HG03135 (cell line): ENCODE data around the gene NUP50.

ENCODE experiments used
- ATAC-seq: cut with Tn5 transposase; IDR thresholded peaks from one replicate; pipeline ENCODE4 v1.9.1; 2021; ENCODE audit warnings: mild to moderate bottlenecking, moderate library complexity; ENCODE audit not compliant: unreplicated experiment

Gene NUP50

DNA sequence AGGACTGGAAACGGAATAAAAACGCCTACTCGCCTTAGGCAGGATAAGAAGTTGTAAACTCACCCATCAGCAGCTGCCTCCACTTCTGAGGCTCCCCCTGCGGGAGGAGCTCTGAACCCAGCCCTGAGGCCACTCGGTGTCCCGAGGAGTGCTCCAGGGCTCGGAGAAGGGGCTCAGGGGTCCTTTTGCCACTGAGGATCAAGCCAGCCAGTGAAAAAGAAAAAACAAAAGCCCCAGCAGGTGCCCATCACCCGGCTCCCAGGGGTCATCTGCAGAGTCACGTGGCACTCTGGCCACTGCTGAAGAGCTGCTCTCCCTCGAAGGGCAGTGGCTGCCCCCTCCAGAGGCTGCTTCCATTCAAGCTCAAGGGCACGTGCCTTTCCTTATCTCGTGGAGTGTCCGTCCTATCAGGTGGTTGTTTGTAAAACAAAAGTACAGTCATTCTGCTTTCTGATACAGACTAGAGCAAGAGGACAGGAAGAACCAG is 29.0 kb downstream of the NUP50 start:
- ATAC-seq: no peak

- no peak for ATAC-seq
Measured at GRCh38 chr22:45194686-45195085, 31.0 kb downstream of the NUP50 start.

GRCh38 chr22:45195616-45196015 is 31.9 kb downstream of the NUP50 start:
- ATAC-seq: no peak

DNA sequence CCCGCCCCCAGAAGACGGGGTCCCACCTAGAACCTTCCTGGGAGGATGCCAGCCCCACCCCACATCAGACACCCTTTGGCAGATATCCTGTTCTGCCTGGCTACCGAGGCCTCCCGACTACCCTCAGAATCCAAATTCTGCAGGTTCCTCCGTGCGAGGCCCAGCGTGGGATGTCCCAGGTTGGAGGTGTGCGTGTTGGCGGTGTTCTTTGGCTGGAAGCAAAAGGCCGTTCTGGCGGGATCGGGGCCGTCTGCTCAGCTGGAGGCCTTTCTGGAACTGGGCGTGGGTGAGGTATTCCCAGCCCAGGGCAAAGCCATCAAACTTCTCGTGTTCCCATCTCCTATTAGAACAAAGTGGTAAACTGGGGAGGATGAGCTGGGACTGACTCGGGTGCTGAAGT is 32.6 kb downstream of the NUP50 start:
- ATAC-seq: no peak

- ATAC-seq: no peak
Measured at GRCh38 chr22:45196926-45197605, 33.3 kb downstream of the NUP50 start.

DNA sequence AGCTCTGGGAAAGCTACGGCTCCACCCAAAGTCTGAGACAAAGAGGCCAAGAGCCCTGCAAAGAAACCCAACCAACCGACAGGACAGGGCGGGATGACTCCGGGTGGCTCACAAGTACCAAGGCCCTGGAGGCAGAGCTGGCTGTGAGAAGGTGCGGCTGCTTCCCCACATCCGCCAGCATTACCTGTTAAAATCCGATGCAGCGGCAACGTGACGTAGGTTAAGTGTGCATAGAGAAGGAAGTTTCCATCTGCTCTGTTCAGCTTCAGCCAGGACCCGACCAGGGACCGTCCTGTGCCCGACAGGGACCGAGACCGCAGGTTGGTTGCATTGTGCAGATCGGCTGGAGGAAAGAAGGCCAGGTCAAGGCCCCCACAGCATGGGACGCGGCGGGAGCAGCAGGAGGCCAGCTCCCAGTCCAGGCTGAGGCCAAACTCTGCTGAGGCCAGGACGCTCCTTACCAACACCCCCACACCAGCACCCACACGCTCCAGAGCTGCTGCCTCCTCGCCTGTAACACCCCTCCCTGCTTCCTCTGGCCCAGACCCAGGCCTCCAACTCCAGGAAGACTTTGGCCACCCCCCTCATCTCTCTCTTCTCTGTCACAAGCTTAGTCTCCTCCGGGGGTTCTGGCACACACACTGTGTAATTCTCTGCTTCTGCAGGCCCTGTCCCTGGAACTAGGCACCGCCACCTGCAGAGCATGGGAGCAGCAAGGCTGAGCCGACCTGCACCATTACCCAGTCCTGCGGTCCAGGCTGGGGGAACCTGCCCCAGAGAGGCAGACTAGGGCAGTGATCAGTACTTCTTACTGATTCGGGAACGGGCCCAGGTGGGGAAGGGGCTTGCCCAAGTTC is 34.1 kb downstream of the NUP50 start:
- ATAC-seq: no peak

GRCh38 chr22:45198463-45198795 is 34.7 kb downstream of the NUP50 start:
- ATAC-seq: no peak

DNA sequence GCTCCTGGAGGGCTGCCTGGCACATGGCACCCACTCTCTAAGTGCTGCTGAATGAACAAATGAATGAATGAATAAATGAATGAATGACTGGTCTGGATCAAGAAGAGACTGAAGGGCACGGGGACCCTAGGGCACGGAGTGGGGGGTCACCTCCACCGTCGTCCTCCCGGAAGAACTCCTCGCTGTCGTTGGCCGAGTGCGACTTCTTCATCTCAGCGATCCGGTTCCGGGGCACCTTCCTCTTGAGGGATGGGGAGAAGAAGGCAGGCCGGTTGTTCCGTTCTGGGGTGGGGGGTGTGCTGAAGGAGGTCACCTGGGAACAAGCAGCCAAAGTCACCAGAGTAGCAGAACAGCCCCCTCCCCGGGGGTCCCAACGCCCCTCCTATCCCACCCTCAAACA is 36.0 kb downstream of the NUP50 start:
- no peak for ATAC-seq

DNA sequence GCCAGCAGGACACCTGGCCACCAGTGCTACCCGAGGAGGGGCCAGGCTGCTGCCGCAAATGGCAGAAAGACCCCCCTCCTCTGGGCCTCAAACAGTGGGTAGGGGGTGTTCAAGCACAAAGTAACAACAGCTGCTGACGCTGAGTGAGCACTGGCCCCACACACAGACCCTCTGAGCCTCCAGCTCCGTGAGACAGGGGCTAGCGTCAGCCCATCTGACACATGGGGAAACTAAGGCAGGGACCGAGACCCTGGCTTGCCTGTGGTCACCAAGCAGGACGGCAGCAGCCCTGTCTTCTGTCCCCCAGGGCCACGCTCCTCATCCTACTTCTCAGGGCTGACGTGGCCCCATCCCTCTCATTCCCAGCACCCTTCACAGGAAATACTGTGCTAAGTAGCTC is 36.5 kb downstream of the NUP50 start:
- ATAC-seq: no peak

DNA sequence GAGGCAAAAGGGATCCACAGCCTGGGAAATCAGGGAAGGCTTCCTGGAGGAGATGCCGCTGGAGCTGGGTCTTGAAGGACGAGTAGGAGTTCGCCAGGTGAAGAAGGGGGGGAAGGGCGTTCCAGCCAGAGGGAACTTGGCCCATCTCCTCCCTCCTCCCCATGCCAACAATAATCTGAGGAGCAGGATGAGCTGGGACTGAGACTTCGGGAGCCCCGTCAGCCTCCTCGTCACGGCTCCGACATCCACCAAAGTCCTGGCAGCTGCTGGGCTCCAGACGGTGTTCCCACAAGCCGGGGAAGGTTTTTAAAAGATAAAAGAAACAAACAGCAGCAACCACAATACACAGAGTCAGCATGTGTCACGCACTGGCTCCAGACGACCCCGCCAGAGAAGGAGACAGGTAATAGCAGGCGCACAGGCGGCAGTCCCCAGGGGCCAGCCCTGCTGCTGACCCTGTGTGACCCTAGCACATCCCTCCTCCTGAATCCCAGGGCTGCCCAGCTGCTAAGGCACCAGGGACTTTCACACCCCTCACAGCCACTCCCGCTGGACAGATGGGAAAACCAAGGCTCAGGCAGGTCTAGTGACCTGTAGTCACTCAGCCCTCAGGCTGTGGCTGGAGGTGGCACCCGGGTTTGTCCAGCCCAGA is 37.3 kb downstream of the NUP50 start:
- ATAC-seq: no peak

DNA sequence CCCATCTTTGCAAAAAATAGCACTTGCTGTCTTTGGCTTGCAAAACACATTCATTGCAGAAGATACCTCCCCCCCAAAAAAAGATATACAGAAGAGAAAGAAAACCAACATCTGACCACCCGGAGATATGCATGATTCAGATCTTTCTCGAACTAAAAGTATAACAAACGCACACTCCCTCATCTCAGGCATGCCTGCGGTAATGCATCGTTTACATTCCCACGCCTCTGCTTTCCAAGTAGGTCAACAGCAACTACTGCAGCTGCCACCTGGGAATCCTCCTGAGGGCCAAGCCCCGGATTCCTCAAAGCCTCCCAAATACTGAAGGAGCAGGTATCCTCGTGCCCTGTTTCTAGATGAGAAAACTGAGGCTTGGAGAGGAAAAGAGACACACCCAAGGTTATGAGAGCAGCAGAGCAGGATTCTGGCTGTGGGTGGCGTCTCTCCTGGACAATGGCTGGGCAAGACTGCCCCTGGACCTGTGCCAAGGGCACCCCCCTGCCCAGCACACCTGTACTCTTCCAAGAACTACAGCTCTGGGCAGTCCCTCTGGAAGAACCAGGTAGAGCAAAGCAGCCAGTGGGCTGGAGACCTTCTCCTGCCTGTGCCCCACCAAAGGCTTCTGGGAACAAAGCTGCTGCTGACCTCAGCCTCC is 38.1 kb downstream of the NUP50 start:
- ATAC-seq: no peak

DNA sequence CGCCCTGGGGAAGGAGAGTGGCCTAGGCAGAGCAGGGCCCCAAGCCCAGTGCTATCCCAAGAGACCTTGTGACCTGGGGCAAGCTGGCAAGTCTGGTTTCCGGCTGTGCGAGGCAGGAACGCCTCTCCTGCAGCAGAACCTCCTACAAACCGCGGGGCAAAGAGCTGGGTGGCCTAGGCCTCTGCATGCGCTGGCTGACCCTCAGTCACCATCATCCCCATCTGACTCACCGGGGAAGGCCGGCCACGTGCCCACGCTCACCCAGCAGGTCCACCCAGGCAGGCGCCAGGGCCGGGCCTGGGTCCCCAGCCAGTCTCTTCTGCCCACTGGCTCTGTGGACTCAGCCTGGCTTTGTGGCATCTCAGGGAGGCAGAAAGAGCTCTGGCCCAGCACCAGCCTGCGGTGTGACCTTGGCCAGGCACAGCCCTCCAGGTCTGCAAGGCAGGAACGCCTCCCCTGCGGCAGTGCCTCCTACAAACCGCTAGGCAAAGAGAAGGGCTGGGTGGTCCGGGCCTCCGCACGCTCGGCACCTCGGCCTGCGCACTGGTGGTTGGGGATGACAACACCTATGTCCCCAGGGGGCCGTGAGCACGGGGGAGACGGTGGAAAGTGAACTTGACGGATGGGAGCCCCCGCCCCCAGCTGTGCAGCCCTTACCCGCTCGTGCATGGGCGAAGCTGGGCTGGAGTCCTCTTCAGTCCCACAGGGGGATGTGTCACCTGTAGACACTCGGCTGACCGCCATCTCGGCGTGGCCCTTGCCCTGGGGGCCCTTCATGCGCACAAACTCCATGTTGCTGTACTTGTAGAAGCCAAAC is 38.8 kb downstream of the NUP50 start:
- no peak for ATAC-seq

DNA sequence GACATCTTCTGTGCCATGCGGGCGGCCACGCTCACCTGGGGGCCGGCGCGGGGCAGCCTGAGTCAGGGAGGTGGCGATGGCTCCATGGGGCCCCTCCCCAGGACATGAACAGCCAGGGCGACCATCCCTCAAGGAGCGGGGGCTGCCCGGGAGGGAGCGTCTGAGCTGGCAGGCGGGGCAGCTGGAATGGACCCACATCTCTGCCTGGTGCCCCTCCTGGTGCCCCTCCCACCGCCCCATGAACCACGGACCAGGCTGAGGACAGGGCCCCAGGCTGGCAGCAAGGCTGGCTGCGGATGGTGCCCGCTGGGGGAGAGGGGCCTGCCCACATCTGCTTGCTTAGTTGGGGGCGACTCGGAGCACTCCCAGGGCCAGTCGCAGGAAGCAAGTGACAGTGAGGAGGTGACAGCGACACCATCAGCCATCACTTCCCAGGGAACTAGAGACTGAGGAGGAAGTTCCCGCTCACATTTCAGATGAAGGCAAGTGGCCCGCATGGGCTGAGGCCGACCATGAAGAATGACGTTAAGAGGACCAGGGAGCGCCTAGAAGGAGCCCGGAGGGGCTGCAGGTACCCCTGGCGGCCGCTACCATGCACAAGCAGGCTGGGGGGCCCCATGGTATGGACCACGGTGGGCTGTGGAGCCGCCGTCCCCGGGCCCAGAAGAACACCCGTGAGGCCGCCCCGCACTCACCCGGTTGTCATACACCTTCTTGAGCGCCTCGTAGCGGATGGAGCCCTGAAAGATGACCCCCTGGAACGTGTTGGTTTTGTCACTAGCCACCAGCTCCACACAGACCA is 39.6 kb downstream of the NUP50 start:
- no peak for ATAC-seq

DNA sequence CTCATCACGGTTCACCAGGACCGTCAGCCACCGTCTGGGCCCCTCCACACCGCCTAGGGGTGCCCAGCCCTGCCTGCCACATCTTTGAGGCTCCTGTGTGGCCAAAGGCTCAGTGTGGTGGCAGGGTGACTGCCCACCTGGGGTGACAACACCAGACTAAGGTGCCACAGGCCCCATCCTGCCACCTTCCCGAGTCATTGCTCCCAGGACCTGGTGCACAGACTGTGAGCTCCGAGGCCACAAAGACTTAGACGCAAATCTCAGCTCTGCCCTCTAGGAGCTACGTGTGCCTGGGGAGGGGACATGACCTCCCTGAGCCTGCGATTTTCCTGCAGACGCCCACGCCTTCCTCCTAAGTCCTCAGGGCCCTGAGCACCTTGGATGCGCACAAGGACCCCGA is 40.5 kb downstream of the NUP50 start:
- no peak for ATAC-seq

GRCh38 chr22:45204819-45205218 is 41.1 kb downstream of the NUP50 start:
- no peak for ATAC-seq

GRCh38 chr22:45205276-45205925 is 41.7 kb downstream of the NUP50 start:
- no peak for ATAC-seq

- no peak for ATAC-seq
Measured at GRCh38 chr22:45206233-45206632, 42.5 kb downstream of the NUP50 start.

DNA sequence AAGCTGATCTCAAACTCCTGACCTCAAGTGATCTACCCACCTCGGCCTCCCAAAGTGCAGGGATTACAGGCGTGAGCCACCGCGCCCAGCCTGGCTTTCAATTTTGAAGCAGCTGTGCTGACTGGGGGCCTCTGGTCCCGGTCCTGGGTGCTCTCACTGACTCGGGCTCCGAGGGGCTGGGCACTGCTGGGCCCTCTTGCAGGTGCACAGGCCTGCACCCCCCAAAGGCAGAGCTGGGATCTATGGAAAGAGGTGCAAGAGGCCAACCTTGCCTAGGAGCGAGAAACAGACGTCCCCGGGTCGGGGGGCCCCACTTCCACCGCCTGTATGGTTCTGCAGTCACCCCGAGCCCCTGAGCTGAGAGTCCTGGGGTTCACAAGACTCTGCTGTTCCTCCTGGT is 43.8 kb downstream of the NUP50 start:
- no peak for ATAC-seq

DNA sequence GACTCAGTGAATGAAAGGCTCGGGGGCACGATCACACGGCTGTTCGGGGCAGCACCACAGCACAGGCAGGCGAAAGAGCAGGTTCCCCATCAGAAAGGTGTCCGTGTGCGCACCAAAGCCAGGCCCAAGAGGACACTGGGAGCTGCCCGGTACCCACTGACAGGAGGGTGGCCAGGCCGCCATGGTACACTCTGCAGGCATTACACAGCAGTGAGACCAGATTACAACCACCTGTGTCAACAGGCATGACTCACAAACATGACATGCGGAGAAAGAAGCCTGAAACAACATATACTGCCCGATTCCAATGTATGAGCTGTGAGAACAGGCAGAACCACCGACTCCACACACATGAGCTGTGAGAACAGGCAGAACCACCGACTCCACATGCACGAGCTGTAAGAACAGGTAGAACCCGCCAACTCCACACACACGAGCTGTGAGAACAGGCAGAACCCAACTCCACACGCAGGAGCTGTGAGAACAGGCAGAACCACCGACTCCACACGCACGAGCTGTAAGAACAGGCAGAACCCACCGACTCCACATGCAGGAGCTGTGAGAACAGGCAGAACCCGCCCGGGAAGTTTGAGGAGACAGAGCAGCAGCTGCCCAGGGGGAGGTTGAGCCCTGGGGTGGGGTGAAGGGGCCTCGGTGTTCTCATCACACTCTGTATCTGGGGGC is 44.4 kb downstream of the NUP50 start:
- ATAC-seq: no peak
